NCI-H446 treated with DMSO at 0.1 percent for 48 hours (cell line): Measurements from ENCODE around the gene PCNP.
"Not testable (repeated sequence)": the region's sequence is repeated elsewhere in the genome, so short reads cannot be mapped to it uniquely, and the experiment has no call there.

Source experiments
- DNase-seq: peaks from one replicate; lab custom pipeline; 2025; lab: John Stamatoyannopoulos, UW

The PCNP gene

DNA sequence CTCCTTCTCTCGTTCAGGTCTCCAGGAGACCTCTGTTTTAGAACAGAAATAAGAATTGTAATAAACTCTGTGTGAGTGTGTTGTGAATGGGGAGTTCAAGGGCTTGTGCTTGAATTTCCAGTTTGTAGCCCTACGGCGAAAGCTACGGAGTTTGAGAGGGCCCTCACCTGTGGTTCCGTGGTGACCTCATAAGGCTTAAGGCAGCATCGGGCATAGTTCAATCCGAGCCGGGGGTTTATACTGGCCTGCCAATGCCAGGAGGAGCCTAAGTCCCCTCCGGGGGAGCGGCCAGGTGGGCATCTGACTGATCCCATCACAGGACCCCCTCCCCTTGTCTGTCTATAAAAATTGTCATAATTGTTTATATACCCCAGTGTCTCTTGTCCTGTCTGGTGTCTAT lies 59.2 kb downstream of the PCNP start:
- DNase-seq: no peak

DNA sequence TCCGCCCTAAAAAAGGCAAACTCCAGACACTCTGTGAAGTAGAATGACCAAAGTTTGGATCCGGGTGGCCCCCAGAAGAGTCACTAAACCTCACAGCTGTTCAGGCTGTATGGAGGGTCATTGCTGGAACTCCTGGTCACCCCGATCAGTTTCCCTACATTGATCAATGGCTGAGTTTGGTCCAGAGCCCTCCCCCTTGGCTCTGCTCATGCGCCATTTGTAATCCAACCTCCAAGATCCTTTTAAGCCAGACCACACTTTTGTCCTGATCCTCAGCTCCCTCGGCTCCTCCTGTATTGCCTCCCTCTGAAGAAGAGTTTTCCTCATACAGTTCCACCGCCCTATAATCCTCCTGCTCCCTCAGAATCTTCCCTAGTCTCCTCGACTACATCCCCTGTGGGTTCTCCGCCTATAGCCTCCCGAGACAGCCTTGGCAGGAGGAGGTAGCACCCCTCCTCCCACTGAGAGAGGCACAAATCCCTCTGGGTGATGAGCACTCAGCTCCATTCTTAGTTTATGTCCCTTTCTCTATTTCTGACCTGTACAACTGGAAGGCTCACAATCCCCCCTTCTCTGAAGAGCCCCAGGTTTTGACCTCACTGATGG lies 60.7 kb downstream of the PCNP start:
- DNase-seq: no peak

DNA sequence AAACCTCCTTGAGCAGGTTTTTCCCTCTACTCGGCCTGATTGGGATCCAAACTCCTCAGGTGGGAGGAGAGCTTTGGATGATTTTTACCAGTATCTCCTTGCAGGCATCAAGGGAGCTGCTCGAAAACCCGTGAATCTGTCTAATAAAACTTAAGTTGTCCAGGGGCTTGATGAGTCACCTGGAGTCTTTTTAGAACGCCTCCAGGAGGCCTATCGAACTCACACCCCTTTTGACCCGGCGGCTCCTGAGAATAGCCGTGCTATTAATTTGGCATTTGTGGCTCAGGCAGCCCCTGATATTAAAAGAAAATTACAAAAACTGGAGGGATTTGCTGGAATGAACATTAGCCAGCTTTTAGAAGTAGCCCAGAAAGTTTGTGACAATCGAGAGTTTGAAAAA lies 61.4 kb downstream of the PCNP start:
- DNase-seq: no peak

DNA sequence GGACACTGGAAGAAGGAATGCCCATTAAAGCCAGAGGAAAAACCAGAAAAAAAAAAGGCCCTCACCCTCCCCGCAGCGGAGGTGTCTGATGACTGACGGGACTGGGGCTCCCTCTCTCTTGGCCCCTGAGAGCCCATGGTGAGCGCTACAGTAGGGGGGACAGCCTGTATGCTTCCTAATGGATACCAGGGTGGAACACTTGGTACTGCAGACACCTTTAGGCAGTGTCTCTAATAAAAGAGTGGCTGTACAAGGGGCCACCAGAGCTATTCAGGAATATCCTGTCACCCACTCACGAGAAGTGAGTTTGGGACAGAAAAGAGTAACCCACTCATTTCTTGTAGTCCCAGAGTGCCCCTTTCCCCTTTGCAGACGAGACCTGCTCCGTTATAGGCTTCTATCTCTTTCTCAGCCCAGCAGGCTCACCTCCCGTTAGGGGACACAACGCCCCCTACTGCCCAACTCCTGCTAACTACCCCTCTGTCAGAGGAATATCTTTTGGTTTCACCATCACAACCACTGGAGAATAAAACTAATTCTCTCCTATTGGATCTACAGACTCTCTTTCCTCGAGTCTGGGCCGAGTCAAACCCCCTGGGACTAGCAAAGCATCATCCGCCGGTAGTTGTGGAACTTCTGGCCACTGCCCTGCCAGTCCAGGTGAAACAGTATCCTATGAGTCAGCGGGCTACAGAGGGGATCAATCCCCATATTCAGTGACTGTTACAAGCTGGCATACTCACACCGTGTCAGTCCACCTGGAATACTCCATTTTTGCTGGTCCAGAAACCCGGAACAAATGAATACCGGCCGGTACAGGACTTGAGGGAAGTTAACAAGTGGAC lies 62.2 kb downstream of the PCNP start:
- peak; percentile 2 for DNase-seq

DNA sequence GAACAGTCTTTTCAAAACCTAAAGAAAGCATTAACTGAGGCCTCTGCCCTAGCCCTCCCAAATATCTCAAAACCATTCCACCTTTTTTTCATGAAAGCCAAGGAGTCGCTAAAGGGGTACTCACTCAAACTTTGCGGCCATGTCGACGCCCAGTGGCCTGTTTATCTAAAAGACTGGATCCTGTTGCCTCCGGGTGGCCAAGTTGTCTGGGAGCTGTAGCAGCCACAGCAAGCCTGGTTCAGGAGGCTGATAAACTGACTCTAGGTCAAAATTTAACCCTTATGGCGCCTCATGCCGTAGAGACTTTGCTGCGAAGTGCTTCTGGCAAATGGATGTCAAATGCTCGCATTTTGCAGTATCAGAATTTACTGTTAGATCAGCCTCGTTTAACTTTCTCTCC lies 63.5 kb downstream of the PCNP start:
- no peak for DNase-seq

DNA sequence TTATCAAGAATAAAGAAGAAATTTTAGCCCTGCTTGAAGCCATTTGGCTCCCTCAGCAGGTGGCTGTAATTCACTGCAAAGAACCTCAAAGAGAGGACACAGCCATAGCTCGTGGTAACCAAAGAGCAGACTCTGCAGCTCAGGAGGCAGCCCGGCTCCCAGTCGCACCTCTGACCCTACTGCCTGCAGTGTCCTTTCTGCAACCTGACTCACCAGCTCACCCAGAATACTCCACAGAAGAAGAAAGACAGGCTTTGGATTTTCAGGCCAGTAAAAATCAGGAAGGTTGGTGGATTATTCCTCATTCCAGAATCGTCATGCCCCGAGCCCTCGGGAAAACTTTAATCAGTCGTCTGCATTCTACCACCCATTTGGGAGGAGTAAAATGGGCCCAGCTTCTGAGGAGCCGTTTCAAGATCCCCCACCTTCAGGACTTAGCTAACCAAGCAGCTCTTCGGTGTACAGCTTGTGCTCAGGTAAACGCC lies 64.3 kb downstream of the PCNP start:
- DNase-seq: no peak

DNA sequence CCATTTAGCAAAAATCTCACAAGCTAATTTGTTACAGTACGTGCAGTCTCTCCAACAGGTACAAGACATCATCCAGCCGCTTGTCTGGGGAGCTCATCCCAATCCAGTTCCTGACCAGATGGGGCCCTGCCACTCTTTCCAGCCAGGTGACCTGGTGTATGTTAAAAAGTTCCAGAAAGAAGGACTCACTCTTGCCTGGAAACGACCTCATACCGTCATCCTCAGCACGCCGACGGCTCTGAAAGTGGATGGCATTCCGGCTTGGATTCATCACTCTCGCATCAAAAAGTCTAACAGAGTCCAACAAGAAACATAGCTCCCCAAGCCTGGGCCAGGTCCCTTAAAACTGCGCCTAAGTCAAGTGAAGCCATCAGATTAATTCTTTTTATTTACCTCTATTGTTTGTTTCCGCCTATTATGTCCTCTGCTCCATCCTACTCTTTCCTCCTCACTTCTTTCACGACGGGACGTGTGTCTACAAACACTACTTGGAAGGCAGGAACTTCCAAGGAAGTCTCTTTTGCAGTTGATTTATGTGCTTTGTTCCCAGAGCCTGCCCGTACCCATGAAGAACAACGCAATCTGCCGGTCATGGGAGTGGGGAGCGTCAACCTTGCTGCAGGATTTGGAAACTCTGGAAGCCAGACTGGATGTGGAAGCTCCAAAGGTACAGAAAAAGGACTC lies 65.4 kb downstream of the PCNP start:
- DNase-seq: no peak

DNA sequence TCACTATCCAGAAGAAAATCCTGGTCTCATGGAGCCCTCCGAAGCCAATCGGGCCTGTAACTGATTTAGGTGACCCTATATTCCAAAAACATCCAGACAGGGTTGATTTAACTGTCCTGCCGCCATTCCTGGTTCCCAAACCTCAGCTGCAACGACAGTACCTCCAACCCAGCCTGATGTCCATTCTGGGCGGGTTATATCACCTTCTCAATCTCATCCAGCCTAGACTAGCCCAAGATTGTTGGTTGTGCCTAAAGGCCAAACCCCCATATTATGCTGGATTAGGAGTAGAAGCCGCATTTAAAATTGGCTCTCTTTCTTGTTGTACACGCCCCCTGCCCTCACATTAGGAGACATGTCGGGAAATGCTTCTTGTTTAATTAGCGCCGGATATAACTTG lies 66.3 kb downstream of the PCNP start:
- DNase-seq: no peak

DNA sequence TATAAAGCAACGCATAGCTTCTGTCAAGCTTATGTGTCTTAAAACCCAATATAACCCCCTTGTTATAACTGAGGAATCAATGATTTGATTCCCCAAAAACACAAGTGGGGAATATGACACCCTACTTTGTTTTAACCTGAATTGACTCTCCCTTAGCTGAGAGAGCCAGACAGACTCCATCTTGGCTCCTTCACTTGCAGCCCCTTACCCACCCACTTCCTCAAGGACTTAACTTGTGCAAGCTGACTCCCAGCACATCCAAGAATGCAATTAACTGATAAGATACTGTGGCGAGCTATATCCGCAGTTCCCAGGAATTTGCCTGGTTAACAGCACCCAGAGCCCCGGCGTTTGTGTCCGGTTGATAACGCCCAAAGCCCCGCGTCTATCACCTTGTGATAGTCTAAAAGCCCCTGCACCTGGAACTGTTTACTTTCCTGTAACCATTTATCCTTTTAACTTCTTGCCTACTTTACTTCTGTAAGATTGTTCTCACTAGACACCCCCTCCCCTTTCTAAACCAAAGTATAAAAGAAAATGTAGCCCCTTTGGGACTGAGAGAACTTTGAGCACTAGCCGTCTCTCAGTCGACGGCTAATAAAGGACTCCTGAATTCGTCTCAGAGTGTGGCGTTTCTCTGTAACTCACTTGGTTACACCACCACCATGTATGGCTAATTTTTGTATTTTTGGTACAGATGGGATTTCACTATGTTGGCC lies 67.6 kb downstream of the PCNP start:
- DNase-seq: not testable (repeated sequence)

DNA sequence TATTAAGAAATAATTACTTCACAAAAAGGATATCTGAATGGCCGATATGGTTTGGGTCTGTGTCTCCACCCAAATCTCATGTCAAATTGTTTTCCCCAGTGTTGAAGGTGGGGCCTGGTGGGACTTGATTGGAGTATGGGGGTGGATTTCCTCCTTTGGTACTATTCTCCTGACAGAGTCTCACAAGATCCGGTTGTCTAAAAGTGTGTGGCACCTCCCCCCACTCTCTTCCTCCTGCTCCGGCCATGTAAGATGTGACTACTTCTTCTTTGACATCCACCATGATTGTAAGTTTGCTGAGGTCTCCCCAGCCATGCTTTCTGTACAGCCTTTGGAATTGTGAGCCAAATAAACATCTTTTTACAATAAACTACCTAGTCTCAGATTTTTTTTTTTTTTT lies 68.5 kb downstream of the PCNP start:
- DNase-seq: no peak

DNA sequence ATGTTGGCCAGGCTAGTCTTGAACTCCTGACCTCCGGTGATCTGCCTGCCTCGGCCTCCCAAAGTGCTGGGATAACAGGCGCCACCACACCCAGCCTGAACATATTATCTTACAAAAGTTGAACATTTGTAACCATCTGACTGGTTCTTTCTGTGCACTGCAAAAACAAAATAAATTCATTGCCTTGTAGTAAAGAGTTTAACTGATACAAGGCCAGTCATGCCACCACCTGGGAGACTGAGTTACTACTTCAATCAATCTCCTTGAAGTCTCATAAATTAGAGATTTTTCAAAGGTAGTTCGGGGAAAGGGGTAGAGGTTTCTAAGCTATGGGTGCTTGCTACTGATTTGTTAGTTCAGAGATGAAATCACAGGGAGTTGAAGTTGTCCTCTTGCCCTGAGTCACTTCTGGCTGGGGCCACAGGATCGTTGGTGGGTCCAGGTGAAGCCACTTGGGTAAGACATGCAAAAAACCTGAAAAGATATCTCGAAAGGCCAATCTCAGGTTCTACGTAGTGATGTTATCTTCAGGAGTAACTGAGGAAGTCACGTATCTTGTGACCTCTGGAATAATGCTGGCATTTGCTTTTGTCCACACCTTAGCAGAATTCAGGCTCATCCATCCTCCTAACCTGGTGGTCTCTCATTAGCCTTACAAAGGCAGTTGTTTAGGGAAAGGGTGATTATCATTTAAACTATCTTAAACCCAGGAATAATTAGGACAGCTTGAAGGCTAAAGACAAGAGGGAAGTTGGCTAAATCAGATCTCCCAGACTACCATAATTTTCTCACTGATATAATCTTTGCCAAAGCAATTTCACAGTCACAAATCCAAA lies 69.2 kb downstream of the PCNP start:
- no peak for DNase-seq
